Measurements from ENCODE around the gene TDRKH.

TDRKH gene

GRCh38 chr1:151790071-151790939 lies at the start of gene TDRKH:
TDRKH (minus strand) TSS chr1:151790500; CDS start chr1:151783022, 7,478 bp downstream.
- peak within 1 kb of the TSS; percentile 88 for H3K27ac ChIP-seq
- TF ChIP-seq, protein P1, sequence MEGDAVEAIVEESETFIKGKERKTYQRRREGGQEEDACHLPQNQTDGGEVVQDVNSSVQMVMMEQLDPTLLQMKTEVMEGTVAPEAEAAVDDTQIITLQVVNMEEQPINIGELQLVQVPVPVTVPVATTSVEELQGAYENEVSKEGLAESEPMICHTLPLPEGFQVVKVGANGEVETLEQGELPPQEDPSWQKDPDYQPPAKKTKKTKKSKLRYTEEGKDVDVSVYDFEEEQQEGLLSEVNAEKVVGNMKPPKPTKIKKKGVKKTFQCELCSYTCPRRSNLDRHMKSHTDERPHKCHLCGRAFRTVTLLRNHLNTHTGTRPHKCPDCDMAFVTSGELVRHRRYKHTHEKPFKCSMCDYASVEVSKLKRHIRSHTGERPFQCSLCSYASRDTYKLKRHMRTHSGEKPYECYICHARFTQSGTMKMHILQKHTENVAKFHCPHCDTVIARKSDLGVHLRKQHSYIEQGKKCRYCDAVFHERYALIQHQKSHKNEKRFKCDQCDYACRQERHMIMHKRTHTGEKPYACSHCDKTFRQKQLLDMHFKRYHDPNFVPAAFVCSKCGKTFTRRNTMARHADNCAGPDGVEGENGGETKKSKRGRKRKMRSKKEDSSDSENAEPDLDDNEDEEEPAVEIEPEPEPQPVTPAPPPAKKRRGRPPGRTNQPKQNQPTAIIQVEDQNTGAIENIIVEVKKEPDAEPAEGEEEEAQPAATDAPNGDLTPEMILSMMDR (conservative IDR thresholded peaks at IDR 0.05), result peak; percentile 48

- TF ChIP-seq, protein P1 (conservative IDR thresholded peaks at IDR 0.05), result peak; percentile 9; the same call in 1 of the 2 replicates
- H3K27ac ChIP-seq, result peak within 1 kb of the TSS; percentile 99
Observed at GRCh38 chr1:151839457-151840403, 49.4 kb upstream of the TDRKH start, which contains the start of gene C2CD4D. C2CD4D (minus strand) TSS chr1:151839820; CDS start chr1:151838989, 831 bp downstream.

DNA sequence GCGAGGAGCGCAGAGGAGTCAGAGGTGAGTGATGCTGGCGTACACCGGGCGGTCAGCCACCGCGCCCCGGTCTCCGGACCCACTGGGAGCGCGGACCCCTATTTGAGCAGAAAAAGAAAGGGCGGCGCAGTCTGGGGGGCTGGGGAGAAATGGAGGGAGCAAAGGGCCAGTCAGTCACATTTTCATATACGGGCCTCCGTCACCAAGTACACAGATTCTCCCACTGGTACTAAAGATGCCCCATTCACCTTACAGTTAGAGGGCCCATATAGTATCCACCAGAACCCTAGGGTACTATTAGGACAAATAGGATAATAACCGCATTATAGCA lies 48.7 kb upstream of the TDRKH start:
- TF ChIP-seq, protein P1 (conservative IDR thresholded peaks at IDR 0.05), result no peak
- H3K27ac ChIP-seq, result peak overlapping the region; percentile 99

DNA sequence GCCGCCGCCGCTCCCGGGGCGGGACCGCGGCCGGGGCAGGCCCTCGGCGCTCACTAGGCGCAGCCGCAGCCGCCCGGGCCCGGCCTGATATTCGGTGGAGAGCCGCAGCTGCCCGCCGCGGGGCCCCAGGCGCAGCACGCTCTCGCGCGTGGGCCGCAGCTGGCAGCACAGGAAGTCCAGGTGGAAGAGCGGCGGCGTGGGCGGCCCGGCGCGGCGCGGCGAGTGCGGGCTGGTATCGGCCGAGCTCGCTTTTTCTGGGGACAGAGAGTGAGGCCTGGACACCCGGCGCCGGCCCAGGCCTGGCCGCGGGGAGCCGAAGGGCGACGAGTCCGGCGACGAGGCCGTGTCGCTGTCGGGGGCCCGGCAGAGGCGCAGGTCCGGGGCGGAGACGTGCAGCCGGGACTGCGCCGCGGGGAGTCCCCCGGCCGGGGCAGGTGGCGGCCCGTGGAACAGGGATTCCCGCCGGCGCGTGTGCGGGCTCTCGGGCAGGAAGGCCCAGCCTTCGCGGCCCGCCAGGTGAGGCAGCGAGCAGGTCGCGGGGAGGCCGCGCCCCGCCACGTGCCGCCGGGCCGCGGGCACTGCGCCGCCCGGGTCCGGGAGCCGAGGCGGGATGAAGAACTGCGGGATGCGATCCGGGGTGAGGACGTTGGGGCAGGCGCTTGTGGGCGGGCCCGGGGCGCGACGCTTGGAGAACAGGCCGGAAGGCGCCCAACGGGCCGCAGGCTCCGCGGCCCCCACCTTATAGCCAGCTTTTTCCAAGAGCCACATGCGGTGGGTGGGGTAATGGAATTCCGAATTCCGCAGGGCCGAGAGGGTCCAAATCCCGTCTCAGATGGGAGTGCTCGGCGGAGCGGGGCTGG lies 48.2 kb upstream of the TDRKH start:
- TF ChIP-seq, protein P1 (conservative IDR thresholded peaks at IDR 0.05), result no peak
- peak overlapping the region; percentile 99 for H3K27ac ChIP-seq

- TF ChIP-seq, protein P1 (conservative IDR thresholded peaks at IDR 0.05), result no peak
- peak overlapping the region; percentile 99 for H3K27ac ChIP-seq
Observed at GRCh38 chr1:151837884-151838221, 47.6 kb upstream of the TDRKH start.

- TF ChIP-seq, protein P1 (conservative IDR thresholded peaks at IDR 0.05), result no peak
- peak overlapping the region; percentile 99 for H3K27ac ChIP-seq
Observed at GRCh38 chr1:151837197-151837596, 46.9 kb upstream of the TDRKH start.
